Esophagus squamous epithelium (tissue), 4 donors: ENCODE data around the gene CSPG4.

Source experiments
- POLR2A ChIP-seq, 4 donors: fragments of 450-650 bp; IDR thresholded peaks; one replicate each; pipeline ENCODE4 v1.6.1; 2017; ENCODE audit warnings: antibody characterized with exemption in 4 of 4, mild to moderate bottlenecking in 4 of 4, moderate library complexity in 3 of 4
- TF ChIP-seq, protein P1 (sequence below), 6 experiments: fragments of 450-650 bp in 4 of 6; fragments of 200-600 bp in 2 of 6; sonication (generic) in 2 of 6; IDR thresholded peaks; one replicate each; pipeline ENCODE4 v1.5.1; 2016 to 2019; ENCODE audit warnings: antibody characterized with exemption in 6 of 6, mild to moderate bottlenecking in 4 of 6, moderate library complexity in 4 of 6

DNA sequence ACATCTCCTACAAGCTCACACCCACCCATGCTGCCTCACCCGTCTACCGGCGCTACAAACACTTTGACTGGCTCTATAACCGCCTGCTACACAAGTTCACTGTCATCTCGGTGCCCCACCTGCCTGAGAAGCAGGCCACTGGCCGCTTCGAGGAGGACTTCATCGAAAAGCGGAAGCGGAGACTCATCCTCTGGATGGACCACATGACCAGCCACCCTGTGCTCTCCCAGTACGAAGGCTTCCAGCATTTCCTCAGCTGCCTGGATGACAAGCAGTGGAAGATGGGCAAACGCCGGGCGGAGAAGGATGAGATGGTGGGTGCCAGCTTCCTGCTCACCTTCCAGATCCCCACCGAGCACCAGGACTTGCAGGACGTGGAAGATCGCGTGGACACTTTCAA, 62.8 kb downstream of the CSPG4 start:
- TF ChIP-seq, protein P1, sequence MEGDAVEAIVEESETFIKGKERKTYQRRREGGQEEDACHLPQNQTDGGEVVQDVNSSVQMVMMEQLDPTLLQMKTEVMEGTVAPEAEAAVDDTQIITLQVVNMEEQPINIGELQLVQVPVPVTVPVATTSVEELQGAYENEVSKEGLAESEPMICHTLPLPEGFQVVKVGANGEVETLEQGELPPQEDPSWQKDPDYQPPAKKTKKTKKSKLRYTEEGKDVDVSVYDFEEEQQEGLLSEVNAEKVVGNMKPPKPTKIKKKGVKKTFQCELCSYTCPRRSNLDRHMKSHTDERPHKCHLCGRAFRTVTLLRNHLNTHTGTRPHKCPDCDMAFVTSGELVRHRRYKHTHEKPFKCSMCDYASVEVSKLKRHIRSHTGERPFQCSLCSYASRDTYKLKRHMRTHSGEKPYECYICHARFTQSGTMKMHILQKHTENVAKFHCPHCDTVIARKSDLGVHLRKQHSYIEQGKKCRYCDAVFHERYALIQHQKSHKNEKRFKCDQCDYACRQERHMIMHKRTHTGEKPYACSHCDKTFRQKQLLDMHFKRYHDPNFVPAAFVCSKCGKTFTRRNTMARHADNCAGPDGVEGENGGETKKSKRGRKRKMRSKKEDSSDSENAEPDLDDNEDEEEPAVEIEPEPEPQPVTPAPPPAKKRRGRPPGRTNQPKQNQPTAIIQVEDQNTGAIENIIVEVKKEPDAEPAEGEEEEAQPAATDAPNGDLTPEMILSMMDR (IDR thresholded peaks at IDR 0.05), result no peak
- TF ChIP-seq POLR2A (IDR thresholded peaks at IDR 0.05), result no peak
